NAMALWA (cell line): ENCODE measurements around the gene BLM.

Source experiments
- DNase-seq: peaks from one replicate; pipeline ENCODE4 v3.0.0-alpha.2; 2015; ENCODE audit warnings: low spot score

The BLM gene

DNA sequence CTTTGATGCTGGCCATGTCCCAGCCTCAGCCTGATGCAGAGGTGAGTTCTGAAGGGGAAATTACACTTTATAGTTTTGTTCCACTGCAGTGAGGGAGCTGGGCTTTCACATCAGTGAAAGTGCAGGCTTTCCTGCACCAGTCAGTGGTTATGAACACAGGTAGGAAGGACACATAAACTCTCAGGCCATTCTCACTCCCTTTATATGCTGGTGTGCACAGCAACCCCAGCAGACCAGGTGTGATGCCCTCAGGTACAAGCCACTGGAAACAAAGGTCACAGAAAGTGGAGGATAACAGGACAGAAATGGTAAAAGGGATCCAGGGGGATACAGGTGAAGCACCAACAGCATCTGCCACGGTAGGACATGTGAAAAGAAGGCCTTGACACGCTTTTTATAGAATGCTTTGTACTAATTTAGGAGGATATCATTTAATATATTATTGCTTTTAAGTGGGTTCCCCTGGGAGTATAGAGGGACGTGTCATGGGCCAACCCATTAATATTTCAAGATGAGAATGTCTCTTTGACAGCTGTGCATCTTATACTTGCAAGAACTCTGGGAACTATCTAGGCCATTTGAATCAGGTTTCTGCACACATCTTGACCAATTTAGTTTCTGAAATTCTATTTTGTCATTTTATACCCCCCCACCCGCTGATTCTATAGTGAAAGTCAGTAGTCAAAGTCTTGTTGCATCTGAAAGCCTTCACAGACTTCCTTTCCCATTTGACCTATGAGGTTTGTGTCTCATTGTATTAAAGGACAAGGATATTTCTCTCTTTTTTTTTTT lies 25.0 kb upstream of the BLM start:
- no peak for DNase-seq

DNA sequence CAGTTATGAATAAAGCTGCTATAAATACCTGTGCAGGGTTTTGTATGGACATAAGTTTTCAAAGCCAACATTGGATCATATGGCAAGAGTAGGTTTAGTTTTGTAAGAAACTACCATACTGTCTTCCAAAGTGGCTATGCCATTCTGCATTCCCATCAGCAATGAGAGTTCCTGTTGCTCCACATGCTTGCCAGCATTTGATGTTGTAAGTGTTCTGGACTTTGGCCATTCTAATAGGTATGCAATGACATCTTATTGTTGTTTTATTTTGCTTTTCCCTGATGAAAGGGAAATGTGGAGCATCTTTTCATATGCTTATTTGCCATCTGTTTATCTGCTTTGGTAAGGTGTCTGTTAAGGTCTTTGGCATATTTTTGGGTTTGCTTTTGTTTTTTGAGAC lies 22.2 kb upstream of the BLM start:
- no peak for DNase-seq

DNA sequence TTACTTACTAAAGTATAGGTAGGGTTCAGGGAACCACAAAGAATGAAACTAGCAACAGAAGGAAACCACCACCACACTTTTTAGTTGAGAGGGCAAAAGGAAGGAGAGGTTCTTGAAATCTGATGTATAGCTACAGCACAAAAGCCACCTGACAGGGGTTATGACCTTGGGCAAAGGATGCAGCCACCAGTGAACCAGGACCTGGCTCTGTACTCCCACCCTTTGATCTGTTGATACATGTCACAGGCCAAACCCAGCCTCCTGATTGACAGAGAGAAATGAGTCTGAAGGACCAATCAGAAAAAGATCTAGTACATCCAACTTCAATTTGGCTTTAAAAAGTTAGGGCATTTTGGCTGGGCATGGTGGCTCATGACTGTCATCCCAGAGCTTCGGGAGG lies 20.0 kb upstream of the BLM start:
- no peak for DNase-seq

DNA sequence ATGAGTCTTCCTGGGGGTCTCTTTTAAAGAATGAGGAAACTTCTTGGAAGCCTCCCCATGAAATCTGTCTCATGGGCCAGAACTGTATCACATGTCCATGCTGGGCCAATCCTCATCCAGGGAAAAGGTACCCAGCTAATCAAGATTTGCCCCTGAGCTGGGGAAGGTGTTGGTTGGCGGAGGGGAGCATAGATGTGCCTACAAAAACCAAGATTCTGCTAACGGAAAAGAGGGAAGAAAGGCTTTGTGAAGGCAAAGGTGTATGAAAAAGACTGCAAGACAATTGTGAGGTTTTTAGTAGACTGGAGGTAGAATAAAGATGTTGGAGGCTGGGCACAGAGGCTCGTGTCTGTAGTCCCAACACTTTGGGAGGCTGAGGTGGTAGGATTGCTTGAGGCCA lies 18.5 kb upstream of the BLM start:
- no peak for DNase-seq

DNA sequence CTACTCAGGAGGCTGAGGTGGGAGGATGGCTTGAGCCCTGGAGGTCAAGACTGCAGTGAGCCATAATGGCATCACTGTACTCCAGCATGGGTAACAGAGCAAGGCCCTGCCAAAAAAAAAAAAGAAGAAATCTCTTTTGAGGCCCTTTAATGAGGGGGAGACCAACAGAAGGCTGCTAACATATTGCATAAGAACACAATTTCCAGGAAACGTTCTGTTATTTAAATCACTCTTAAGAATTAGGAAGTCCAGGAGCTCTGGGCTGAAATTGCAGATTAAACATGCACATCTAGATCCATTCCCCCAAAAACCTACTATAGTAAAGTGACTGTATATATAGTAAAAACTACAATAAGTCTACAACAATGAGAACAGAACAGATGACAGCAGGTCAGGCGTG lies 16.1 kb upstream of the BLM start:
- no peak for DNase-seq

DNA sequence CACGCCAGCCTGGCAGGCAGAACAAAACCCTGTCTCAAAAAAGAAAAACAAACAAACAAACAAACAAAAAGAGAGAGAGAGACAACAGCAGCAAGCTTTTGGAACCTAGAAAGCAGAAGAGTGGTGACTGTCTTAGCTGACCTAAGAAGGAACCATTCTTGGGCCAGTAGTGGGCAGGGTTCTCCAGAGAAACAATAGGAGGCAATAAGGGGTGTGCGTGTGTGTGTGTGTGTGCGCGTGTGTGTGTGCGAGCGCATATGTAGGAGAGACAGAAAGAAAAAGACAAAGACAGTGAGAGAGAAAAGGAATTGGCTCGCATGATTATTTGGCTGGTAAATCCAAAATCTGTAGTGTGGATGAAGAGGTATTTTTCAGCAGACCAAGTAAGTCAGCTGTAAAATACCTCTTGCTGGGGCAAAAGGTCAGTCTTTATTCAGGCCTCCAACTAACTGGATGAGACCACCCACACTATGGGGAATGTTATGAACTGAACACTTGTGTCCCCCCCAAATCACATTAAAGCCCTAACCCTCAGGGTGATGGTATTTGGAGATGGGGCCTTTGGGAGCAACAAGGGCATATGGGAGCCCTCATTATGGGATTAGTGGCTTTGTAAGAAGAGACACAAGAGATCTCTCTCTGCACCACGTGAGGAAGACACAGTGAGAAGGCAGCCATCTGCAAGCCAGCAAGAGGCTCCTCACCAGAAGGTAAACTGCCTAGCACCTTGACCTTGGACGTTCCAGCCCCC lies 15.1 kb upstream of the BLM start:
- no peak for DNase-seq

DNA sequence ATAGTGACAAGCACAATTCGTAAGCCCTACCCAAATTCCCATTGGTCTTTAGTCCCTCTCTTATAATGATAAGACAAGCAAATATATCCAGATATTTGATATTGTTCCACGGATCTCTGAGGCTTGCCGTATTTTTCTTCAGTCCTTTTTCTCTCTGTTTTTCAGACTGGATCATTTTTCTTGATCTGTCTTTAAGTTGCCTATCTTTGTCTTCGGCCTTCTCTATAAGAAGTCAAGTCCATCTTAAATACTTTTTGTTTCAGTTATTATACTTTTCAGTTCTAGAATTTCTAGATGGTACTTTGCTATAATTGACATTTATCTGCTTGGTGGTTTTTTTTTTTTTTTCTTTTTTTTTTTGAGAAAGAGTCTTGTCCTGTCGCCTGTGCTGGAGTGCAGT lies 13.7 kb upstream of the BLM start:
- no peak for DNase-seq

DNA sequence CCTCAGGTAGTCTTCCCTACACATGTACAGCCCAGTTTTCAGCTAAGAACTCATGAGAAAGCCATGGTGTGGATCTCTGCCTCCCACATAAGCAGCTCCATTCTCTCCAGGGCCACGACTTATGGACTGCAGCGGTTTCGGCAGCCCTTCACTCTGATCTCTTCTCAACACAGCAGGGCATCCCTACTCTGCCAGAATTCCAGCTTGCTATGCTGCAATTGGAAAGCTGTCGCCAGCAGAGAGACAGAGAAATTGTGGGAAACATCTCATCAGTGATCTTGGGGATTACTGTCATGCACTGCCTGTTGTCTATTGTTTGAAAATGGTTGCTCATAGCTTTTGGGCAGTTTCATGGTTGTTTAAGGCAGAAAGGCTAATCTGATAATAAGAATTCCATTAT lies 11.9 kb upstream of the BLM start:
- no peak for DNase-seq

DNA sequence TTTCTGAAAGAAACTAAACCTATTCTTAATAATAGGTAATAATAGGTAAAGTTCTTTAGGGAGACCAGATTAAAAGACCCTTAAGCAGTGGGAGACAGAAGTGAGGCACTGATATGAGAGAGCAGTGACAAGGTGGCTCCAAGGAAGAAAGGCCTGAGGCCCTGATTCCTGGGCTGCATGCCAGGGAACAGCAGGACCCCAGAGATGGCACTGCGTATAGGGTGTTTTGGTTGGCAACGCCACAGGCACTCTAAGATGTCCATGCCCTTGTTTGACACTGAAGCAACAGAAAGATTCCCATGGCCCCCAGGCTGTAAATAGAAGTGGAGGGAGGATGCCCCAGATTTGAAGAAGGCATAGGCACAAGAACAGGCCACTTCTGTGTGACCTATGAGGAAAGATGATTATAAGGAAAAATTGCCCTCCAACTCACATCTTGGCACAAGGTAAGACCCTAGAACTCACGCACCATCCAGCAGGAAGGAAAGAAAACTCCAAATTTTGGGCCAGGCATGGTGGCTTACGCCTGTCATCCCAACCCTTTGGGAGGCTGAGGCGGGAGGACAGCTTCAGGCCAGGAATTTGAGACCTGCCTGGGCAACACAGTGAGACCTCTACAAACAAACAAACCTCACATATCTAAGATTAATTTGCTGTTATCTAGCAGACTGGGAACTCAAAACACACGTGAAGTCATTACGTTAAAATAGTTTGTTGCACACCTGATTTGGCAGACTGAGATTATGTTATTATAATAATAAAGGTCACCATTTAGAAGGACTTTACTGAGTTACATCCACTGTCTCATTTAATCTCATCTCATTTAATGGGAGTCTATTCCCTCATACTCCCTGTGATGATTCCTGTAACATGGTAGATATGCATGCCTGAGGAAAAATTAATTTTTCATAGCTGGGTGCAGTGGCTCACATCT lies 10.5 kb upstream of the BLM start:
- no peak for DNase-seq

DNA sequence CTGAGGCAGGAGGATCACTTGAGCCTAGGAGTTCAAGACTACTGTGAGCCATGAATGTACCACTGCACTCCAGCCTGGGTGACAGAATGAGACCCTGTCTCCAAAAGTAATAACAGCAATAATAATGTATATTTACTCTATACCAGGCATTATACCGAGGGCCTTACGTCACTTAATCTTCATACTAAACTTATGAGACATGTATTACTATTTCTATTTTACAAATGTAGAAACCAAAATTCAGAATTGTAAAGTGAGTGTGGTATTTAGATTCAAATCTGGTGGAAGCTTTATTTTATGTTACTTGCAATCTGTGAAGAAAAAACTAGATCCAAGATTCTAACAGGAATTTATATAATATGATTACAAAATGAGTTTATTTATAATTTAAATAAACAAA lies 9.7 kb upstream of the BLM start:
- DNase-seq: no peak

DNA sequence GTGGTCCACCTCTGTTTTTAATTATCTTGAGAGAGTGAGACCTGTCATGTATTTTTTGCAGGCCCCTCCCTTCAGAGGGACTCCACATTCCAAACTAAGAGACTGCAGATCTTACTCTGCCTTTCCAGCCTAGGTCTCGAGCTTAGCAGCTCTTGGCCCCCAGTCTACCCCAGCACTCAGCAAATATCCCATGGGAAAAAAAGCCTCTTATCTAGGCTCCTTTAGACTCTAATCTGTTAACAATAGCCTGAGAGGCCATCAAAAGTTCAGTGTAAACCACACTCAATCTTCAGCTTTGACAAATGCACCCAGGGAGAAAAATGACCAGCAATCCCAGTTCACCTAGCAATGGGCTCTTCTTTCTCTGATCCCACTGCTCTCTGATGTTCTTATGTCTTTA lies 8.6 kb upstream of the BLM start:
- DNase-seq: no peak

DNA sequence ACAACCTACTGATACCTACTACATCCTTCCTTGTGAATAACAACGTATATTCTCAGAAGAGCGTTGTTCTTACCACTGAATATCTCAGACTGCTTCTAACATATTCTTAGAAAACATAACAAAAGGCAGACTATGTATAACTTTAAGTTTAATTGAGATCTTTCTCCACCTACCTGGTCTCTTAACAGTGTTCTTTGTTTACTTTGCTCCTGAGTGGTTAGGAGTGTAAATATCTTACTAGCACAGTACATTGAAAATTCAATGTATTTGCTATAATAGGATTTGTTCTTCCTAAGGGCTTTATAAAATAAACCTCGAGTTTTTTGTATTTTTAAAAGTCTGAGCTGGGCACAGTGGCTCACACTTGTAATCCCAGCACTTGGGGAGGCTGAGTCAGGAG lies 7.9 kb upstream of the BLM start:
- no peak for DNase-seq

DNA sequence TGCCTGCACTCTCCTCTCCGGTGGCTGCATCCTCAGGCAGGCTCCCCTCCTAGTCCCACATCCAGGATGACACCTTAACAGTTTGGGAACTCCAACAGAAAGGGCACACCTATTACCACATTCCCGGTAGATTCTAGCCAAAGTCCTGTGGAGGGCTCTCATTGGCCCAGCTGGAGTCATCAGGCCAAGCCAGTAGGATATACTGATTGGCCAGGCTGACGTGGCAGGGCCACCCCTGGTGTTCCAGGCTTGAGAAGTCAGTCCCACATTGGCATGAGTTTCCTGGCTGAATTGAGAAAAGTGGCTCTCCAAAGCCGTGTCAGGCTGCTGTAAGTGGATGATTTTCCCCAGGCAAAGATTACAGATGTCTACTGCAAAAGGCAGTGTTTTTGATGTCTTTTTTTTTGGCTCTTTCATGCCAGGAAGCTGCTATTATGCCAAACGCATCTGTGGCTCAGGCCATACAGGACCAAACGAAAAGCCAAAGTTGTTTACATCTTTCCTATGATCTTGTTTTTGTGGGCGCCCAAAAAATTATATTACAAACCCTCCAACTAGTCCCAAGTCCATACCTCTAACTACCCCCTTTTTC lies 6.6 kb upstream of the BLM start:
- no peak for DNase-seq

DNA sequence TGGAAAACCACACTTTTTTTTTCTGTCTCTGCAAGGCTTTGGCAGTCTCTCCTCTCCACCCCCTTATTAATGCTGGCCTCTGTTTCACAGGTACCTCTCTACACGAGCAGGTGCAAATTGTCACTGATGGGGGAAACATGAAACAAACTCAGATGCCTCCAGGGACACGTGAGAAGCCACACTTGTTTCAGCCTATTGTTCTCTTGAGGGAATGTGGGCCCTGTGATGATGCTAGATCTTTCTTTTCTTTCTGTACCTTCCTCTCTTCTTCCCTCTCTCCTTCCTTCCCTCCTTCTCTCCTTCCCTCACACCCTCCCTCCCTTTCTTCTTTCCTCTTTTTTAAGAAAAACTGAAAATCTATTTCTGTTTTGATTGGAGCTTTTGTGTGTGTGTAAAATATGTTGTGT lies 5.7 kb upstream of the BLM start:
- DNase-seq: no peak

DNA sequence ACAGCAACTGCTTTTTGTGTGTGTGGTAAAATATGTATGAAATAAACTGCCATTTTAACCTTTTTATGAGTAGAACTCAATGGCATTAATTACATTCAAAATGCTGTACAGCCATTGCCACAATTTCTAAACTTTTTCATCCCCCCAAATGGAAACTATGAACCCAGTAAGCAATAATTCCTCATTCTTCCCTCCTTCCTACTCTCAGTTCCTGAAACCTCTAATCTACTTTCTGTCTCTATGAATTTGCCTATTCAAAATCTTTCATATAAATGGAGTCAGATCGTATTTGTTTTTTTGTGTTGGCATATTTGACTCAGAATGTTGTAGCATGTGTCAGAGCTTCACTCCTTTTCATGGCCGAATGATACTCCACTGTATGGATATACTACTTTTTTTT lies 5.3 kb upstream of the BLM start:
- DNase-seq: no peak

DNA sequence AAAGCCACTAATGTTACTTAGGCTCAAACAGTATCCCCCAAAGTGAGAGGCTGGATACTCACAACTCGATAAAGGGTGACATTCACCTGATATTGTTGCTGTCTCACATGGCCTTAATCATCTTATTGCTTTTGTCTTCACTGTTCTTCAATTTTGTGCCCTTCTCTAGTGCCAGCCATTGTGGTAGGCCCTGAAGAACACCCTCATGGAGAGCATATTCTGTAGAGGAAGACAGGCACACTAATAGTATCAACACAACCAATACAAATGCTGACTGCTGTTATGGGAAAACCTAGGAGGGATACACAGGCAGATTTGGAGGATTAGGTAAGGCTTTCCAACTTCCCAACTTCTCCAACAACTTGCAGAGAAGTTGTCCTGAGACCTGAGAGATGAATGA lies 4.1 kb upstream of the BLM start:
- DNase-seq: no peak

DNA sequence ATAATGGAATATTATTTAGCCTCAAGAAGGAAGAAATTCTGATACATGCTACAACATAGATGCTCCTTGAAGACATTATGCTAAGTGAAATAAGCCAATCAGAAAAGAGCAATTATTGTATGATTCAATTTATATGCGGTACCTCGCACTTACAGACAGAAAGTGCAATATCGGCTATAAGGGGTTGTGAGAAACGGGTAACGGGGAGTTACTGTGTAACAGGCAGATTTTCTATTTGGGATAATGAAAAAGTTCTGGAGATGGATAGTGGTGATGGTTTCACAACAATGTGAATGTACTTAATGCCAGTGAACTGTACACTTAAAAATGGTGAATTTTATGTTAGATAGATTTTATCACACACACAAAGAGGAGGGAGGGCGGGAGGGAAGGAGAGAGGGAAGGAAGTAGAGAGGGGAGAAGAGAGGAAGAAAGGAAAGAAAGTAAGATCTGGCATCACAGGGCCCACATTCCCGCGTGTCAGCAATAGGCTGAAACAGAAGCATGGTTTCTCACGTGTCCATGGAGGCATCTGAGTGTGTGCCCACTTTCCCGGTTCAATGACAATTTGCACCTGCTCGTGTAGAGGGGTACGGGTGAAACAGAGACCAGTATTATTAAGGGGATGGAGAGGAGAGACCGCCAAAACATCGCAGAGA lies 700 bp upstream of the BLM start:
- peak; percentile 15 for DNase-seq

DNA sequence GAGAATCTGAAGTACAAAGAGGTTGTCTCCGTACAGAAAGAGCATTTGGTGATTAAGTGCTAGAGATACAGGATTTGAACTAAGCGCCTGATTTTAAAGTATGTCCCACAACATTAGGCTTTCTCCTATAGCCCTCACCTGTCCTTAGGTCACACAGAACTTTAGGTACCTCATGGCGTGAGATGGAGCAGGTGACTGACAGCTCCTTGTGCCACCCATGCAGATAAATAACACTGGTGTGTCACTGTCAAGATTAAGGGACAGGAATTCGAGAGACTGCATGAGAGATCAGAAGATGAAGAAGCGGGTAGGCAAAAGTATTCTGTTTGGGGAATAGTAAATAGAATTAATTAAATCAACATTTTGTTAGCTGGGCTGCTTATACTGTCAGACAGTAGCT lies 1.1 kb downstream of the BLM start:
- DNase-seq: peak; percentile 24

DNA sequence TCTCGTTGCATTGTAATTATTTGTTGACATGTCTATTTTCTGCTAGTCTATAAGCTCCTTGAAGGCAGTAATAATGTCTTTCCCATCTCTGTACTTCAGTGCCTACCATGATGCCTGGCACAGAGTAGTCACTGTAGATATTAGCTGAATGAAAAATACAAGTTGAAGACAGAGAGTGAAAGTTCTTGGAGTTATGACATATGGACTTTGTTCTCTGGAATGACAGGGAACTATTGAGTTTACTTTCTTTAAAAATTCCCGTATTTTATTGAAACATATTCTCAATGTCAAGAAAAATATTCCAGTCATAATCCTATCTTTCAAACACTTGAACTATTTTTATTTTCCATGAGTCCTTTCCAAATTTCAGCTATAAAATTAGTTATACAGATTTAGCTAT lies 3.0 kb downstream of the BLM start:
- DNase-seq: no peak

DNA sequence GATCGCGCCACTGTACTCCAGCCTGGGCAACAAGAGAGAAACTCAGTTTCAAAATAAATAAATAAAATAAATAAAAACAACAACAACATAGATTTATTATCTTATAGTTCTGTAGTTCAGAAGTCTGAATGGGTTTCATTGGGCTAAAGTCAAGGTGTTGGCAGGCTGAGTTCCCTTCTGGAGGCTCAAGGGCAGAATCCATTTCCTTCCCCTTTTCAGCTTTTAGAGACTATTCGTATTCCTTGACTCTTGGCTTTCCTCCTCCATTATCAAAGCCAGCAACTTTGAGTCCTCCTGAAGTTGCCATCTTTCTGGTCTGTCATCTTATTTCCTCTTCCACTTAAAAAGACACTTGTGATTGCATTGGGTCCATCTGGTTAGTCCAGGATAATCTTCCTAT lies 12.1 kb downstream of the BLM start:
- no peak for DNase-seq

DNA sequence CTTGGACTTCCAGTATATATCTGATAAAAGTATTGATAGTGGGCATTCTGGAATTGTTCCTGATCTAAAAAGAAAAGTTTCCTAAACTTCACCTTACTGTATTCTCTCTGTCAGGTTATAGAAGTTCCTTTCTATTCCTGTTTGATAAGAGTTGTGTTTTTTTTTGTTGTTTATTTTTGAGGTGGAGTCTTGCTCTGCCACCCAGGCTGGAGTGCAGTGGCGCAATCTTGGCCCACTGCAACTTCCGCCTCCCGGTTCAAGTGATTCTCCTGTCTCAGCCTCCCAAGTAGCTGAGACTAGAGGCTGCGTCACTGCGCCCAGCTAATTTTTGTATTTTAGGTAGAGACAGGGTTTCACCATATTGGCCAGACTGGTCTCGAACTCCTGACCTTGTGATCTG lies 13.1 kb downstream of the BLM start:
- no peak for DNase-seq

DNA sequence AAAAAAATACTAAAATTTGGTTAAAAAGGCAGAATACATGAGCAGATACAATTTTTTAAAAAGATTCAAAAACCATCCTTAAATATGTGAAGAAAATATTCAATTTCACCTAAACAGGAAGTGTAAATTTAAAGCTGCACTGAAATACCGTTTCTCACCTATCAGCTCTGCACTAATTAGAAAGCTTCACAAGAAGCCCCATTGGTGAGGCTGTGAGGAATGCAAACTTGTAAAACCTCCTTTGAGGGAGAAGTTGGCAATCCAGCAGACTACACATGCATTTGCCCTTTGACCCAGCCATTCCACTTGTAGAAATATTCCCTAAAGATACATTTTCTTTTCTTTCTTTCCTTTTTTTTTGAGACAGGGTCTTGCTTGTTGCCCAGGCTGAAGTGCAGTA lies 18.8 kb downstream of the BLM start:
- no peak for DNase-seq
